Measurements from ENCODE around the gene IRX3. TPM values are rescaled to one million over a fixed set of nuclear protein-coding genes. Genes with fewer than 3 reads are reported as not detected.

The IRX3 gene
- total RNA-seq, 2 donors from 2014 or later = 0.54 TPM; not detected in 1

GRCh38 chr16:54284319-54284930 is 2.2 kb downstream of the IRX3 start:
- intact Hi-C loops (cut with DNase I) = loop anchor here (10.0 kb wide), 1 partner anchor 650 kb away; the partner anchor contains the start of gene IRX5
- TF ChIP-seq, protein P1, sequence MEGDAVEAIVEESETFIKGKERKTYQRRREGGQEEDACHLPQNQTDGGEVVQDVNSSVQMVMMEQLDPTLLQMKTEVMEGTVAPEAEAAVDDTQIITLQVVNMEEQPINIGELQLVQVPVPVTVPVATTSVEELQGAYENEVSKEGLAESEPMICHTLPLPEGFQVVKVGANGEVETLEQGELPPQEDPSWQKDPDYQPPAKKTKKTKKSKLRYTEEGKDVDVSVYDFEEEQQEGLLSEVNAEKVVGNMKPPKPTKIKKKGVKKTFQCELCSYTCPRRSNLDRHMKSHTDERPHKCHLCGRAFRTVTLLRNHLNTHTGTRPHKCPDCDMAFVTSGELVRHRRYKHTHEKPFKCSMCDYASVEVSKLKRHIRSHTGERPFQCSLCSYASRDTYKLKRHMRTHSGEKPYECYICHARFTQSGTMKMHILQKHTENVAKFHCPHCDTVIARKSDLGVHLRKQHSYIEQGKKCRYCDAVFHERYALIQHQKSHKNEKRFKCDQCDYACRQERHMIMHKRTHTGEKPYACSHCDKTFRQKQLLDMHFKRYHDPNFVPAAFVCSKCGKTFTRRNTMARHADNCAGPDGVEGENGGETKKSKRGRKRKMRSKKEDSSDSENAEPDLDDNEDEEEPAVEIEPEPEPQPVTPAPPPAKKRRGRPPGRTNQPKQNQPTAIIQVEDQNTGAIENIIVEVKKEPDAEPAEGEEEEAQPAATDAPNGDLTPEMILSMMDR (IDR thresholded peaks at IDR 0.05) = no peak
- peaks cover 83% of the 10 kb centered on the region for H3K27me3 ChIP-seq
- H3K4me1 ChIP-seq = peaks cover 11% of the 10 kb centered on the region
- no peaks in the 10 kb centered on the region for H3K9me3 ChIP-seq
- H3K4me3 ChIP-seq = peak overlapping the region; percentile 9
- H3K36me3 ChIP-seq = no peaks in the 10 kb centered on the region
- H3K27ac ChIP-seq = no peak overlapping the region
- no peak for DNase-seq
- H3K9ac ChIP-seq (ENCODE audit: low read depth in 2 of 2, low read length in 2 of 2) = no peak overlapping the region

DNA sequence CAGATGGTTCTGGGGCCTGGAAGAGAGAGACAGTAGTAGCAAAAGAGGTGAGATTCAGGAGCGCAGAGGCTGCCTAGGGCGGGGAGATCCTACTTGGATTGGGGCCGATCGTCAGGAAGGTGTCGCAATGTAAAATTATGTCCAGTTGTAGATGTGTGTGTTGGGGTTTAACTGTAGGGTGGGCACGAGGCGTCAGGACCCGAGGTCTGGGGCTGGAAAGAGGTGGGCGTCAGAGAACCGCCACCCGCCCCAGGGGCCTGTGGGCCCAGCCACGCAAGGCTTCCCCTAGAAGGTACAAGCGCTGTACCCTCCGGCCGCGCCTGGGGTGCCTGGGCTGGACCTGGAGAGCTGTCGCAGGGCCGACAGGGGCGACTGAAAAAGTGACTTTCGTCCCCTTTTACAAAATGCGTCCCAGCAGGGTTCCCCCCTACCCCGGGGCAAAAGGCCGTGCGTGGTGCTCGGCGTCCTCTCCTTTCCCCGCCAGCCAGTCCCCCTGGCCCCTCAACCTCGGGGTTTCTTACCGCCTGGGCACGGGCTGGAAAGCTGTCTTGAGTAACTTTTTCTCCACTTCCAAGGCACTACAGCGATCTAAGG is 2.8 kb downstream of the IRX3 start:
- peaks cover 11% of the 10 kb centered on the region for H3K4me1 ChIP-seq
- H3K9ac ChIP-seq (ENCODE audit: low read depth in 2 of 2, low read length in 2 of 2) = peak overlapping the region in 1 of 2 donors; percentile 24
- H3K9me3 ChIP-seq = no peaks in the 10 kb centered on the region
- intact Hi-C loops (cut with DNase I) = loop anchor here (10.0 kb wide), 1 partner anchor 651 kb away; the partner anchor contains the start of gene IRX5
- DNase-seq = no peak
- no peaks in the 10 kb centered on the region for H3K36me3 ChIP-seq
- TF ChIP-seq, protein P1 (IDR thresholded peaks at IDR 0.05) = no peak
- no peak overlapping the region for H3K27ac ChIP-seq
- no peak overlapping the region for H3K4me3 ChIP-seq
- peaks cover 77% of the 10 kb centered on the region for H3K27me3 ChIP-seq

DNA sequence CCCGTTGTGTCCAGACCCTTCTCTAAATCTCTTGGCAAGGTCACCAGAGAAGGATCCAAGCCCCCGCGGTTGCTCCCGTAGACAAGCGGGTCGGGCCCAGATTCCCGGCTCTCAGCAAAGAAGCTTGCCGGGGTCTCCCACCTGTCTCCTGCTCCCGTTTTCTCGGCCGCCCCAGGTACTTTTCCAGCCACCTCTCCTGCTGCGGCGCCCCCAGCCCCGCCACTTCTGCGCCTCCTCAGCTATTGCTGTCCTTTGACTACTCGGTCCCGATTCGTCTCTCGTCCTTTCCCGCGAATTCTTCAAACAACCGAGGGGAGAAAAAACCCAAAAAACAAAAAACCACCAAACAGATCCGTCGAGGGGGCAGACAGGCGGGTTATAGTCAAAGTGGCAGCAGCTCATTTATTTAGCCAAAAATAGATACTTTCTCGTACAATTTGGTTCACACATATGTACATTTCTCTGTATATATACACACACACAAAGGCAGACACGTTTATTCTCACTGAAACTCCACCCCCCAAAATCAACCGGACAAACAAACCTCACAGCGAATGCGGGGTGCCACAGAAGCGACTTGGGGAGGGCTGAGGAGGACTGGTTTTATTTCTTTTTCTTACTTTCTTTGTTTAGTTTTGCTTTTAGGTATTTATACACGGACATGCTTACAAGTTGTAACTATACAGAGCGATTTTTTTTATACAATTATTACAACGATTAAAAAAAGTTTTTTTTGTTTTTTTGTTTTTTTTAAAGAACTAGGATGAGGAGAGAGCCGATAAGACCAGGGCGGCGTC is 3.5 kb downstream of the IRX3 start:
- H3K9ac ChIP-seq (ENCODE audit: low read depth in 2 of 2, low read length in 2 of 2) = no peak overlapping the region
- H3K36me3 ChIP-seq = no peaks in the 10 kb centered on the region
- H3K4me3 ChIP-seq = no peak overlapping the region
- peaks cover 11% of the 10 kb centered on the region for H3K4me1 ChIP-seq
- TF ChIP-seq, protein P1 (IDR thresholded peaks at IDR 0.05) = no peak
- DNase-seq = no peak
- intact Hi-C loops (cut with DNase I) = loop anchor here (10.0 kb wide), 1 partner anchor 652 kb away; the partner anchor contains the start of gene IRX5
- no peak overlapping the region for H3K27ac ChIP-seq
- H3K27me3 ChIP-seq = peaks cover 71% of the 10 kb centered on the region
- no peaks in the 10 kb centered on the region for H3K9me3 ChIP-seq

DNA sequence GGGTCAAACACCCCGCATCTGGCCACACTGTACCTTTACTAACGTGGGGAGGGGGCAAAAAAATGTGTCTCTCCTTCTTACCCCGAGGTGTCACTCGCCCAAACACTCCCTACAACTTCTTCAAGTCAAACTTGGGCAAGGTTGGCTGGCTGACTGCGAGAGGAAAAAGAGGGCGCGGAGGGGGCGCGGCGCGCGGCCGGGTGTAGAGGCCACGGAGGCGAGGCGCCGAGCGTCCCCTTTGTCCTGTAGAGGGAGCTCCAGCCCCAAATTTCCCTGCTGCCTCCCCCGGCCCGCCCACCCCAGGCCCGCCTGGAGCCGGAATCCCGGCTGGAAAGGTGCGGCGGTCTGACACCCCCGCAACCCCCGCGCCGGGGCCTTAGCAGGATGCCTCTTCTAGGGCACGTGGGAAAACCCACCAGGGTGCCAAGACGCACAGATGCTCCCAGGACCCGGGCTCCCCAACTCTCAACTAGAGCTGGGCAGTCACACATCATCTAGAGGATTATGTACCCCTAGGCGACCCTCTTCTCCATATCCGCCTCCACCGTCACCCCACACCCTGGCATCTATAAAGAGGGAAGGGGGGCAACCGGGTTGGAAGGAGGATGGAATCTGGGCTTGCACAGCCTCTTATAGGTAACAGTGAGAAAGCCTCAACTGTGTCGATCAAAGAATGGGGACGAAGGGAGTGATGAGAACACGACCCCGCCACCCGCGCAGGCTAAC is 4.2 kb downstream of the IRX3 start:
- peak; percentile 53 for DNase-seq
- peaks cover 11% of the 10 kb centered on the region for H3K4me1 ChIP-seq
- TF ChIP-seq, protein P1 (IDR thresholded peaks at IDR 0.05) = peak; percentile 59
- H3K9ac ChIP-seq (ENCODE audit: low read depth in 2 of 2, low read length in 2 of 2) = no peak overlapping the region
- no peaks in the 10 kb centered on the region for H3K36me3 ChIP-seq
- peak overlapping the region; percentile 2 for H3K4me3 ChIP-seq
- intact Hi-C loops (cut with DNase I) = loop anchor here (10.0 kb wide), 1 partner anchor 652 kb away; the partner anchor contains the start of gene IRX5
- no peak overlapping the region for H3K27ac ChIP-seq
- H3K9me3 ChIP-seq = no peaks in the 10 kb centered on the region
- peaks cover 63% of the 10 kb centered on the region for H3K27me3 ChIP-seq
